ENCODE measurements around the gene IPO13. TPM values are rescaled to one million over a fixed set of nuclear protein-coding genes. Genes with fewer than 3 reads are reported as not detected.

Gene IPO13
- total RNA-seq, 4 donors from 2014 or later: 9.1 to 36.5 (median 32.0) TPM

DNA sequence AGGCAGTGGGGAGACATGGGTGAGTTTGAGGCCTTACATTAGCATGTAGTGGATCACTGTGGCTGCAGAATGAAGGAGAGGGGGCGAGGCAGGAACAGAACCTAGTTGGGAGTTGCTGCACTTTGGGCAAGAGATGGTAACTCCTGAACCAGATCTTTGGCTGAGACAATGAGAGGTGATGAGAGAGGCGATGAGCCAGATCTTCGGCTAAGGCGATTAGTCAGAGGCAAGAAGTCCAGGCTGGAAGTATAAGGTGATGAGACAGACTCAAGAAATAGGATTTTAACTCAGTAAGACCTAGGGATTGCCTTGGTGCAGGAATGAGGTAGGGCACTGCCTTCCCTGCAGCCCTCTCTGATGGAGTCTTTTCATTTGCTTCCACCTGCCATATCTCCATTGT is 22.2 kb upstream of the IPO13 start:
- H3K9me3 ChIP-seq: no peaks in the 10 kb centered on the region
- no peaks in the 10 kb centered on the region for H3K36me3 ChIP-seq
- H3K4me1 ChIP-seq: no peaks in the 10 kb centered on the region
- TF ChIP-seq, protein P1, sequence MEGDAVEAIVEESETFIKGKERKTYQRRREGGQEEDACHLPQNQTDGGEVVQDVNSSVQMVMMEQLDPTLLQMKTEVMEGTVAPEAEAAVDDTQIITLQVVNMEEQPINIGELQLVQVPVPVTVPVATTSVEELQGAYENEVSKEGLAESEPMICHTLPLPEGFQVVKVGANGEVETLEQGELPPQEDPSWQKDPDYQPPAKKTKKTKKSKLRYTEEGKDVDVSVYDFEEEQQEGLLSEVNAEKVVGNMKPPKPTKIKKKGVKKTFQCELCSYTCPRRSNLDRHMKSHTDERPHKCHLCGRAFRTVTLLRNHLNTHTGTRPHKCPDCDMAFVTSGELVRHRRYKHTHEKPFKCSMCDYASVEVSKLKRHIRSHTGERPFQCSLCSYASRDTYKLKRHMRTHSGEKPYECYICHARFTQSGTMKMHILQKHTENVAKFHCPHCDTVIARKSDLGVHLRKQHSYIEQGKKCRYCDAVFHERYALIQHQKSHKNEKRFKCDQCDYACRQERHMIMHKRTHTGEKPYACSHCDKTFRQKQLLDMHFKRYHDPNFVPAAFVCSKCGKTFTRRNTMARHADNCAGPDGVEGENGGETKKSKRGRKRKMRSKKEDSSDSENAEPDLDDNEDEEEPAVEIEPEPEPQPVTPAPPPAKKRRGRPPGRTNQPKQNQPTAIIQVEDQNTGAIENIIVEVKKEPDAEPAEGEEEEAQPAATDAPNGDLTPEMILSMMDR (IDR thresholded peaks at IDR 0.05): no peak
- TF ChIP-seq POLR2A (IDR thresholded peaks at IDR 0.05): no peak
- DNase-seq: no peak
- H3K27me3 ChIP-seq: no peaks in the 10 kb centered on the region
- H3K4me3 ChIP-seq: no peak overlapping the region
- no peak overlapping the region for H3K27ac ChIP-seq

DNA sequence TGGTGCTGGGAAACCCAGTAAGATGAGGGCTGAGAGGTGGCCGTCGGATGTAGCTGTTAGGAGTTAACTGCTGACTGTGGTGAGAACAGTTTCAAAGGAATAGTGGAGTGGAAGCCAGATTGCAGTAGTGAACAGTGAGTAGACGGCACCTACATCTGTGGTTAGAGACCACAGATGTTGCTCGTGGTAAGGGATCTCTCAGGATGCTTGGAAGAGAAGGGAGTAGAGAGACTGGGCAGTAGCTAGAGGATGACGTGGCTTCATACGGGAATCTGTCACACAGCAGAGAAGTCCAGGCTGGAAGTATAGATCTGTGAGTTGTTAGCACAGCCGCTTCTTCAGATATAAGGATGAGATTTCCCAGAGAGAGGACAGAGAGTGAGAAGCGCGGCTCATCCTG is 20.9 kb upstream of the IPO13 start:
- H3K9me3 ChIP-seq: no peaks in the 10 kb centered on the region
- no peaks in the 10 kb centered on the region for H3K36me3 ChIP-seq
- TF ChIP-seq POLR2A (IDR thresholded peaks at IDR 0.05): no peak
- TF ChIP-seq, protein P1 (IDR thresholded peaks at IDR 0.05): no peak
- no peaks in the 10 kb centered on the region for H3K27me3 ChIP-seq
- no peak for DNase-seq
- H3K4me3 ChIP-seq: no peak overlapping the region
- no peak overlapping the region for H3K27ac ChIP-seq
- H3K4me1 ChIP-seq: no peaks in the 10 kb centered on the region

DNA sequence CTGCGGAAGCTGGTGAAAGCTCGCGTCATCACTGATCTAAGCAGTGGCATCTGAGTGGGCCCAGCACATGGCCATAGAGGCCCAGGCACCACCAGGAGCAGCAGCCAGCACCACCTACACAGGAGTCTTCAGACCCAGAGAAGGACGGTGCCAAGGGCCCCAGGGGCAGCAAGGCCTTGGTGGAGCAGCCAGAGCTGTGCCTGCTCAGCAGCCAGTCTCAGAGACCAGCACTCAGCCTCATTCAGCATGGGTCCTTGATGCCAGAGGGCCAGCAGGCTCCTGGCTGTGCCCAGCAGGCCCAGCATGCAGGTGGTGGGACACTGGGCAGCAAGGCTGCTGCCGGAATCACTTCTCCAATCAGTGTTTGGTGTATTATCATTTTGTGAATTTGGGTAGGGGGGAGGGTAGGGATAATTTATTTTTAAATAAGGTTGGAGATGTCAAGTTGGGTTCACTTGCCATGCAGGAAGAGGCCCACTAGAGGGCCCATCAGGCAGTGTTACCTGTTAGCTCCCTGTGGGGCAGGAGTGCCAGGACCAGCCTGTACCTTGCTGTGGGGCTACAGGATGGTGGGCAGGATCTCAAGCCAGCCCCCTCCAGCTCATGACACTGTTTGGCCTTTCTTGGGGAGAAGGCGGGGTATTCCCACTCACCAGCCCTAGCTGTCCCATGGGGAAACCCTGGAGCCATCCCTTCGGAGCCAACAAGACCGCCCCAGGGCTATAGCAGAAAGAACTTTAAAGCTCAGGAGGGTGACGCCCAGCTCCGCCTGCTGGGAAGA is 16.4 kb upstream of the IPO13 start:
- no peak for DNase-seq
- Histone ChIP-seq H3K27ac (no peak overlapping the region), H3K9me3 (no peaks in the 10 kb centered on the region), H3K4me3 (no peak overlapping the region), H3K27me3 (no peaks in the 10 kb centered on the region), H3K4me1 (peaks cover 3 to 17% (median 9%) of the 10 kb centered on the region in 4 donors), H3K36me3 (no peaks in the 10 kb centered on the region)
- no peak for TF ChIP-seq POLR2A (IDR thresholded peaks at IDR 0.05)
- TF ChIP-seq, protein P1 (IDR thresholded peaks at IDR 0.05): peak in 4 of 6 experiments; percentile 27 to 44 (median 40)

DNA sequence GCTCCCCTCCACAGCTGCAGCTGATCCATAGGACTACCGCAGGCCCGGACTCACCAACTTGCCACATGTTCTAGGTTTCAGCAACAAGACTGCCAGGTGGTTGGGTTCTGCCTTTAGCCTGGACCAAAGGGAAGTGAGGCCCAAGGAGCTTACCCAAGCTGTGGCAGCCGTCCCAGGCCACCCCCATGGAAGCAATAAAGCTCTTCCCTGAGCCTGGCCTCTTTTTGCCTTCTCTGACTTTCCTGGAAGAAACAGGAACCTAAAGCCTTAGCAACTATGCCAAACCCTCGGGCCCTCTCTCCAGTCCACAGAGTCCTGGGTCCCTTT is 15.8 kb upstream of the IPO13 start:
- H3K36me3 ChIP-seq: no peaks in the 10 kb centered on the region
- no peak for TF ChIP-seq POLR2A (IDR thresholded peaks at IDR 0.05)
- TF ChIP-seq, protein P1 (IDR thresholded peaks at IDR 0.05): no peak
- H3K4me3 ChIP-seq: no peak overlapping the region
- DNase-seq: no peak
- no peaks in the 10 kb centered on the region for H3K27me3 ChIP-seq
- peaks cover 3 to 21% (median 10%) of the 10 kb centered on the region in 4 donors for H3K4me1 ChIP-seq
- no peaks in the 10 kb centered on the region for H3K9me3 ChIP-seq
- H3K27ac ChIP-seq: no peak overlapping the region

DNA sequence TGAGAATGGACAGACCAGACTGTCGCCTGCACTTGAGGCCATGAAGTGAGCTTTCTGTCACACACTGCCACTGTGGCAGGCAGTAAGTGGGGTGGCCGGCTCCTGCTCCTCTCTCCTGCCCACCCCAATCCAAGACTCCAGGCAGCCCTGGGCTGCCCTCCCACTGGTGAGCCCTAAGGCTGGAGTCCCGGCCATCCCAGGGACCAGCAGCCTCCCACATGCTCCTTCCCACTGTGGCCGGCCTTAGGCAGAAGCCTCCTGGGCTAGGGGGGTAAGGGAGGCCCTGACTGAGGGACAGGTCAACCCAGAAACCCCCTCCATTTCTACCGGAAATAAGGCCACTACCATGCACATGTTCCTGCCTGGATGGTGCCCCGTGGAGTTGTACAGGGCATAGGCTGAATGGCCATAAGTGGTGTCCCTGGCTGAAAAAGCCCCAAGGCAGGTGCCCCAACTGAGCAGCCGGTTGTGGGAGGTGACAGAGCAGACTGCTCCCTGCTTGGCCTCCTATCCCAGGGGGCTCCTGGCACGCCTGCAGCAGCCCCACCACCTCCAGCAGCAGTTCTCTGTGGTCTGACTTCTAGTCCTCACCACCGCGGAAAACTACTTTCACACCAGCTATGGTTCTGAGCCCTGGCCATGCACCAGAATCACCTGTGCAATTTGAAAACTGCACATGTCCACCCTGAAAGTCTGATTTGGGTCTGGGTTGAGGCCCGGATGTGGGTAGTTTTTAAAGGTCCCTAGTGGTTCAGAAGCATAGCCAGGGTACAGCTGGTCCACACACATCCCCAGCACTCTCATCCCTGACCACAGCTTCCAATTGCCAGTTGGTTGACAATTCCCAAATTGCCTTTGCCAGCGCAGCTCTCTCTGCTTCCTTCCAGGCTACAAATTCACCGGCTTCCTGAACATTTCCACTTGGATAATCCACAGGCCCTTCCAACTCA is 14.8 kb upstream of the IPO13 start:
- no peak for TF ChIP-seq POLR2A (IDR thresholded peaks at IDR 0.05)
- TF ChIP-seq, protein P1 (IDR thresholded peaks at IDR 0.05): no peak
- Histone ChIP-seq H3K4me1 (peaks cover 3 to 30% (median 12%) of the 10 kb centered on the region in 4 donors), H3K4me3 (no peak overlapping the region), H3K36me3 (no peaks in the 10 kb centered on the region), H3K27me3 (no peaks in the 10 kb centered on the region), H3K9me3 (no peaks in the 10 kb centered on the region), H3K27ac (no peak overlapping the region)
- no peak for DNase-seq
